PC-3 (cell line): ENCODE results near the gene GPC5.

ENCODE experiments used
- EZH2 ChIP-seq: fragments of 300-600 bp; sonication (generic); IDR thresholded peaks from one replicate; pipeline ENCODE4 v1.6.1; 2017; ENCODE audit warnings: antibody characterized with exemption, mild to moderate bottlenecking, low read length; ENCODE audit not compliant: unreplicated experiment
- TF ChIP-seq, protein P1 (sequence below): fragments of 300-600 bp; sonication (generic); conservative IDR thresholded peaks from 2 replicates; pipeline ENCODE4 v1.5.1; 2017; ENCODE audit warnings: antibody characterized with exemption, low read depth, mild to moderate bottlenecking, low read length

- TF ChIP-seq, protein P1, sequence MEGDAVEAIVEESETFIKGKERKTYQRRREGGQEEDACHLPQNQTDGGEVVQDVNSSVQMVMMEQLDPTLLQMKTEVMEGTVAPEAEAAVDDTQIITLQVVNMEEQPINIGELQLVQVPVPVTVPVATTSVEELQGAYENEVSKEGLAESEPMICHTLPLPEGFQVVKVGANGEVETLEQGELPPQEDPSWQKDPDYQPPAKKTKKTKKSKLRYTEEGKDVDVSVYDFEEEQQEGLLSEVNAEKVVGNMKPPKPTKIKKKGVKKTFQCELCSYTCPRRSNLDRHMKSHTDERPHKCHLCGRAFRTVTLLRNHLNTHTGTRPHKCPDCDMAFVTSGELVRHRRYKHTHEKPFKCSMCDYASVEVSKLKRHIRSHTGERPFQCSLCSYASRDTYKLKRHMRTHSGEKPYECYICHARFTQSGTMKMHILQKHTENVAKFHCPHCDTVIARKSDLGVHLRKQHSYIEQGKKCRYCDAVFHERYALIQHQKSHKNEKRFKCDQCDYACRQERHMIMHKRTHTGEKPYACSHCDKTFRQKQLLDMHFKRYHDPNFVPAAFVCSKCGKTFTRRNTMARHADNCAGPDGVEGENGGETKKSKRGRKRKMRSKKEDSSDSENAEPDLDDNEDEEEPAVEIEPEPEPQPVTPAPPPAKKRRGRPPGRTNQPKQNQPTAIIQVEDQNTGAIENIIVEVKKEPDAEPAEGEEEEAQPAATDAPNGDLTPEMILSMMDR = no peak
- TF ChIP-seq EZH2 = no peak
Measured at GRCh38 chr13:91747186-91747585, 348.8 kb downstream of the GPC5 start.
